Aorta (tissue), 5 donors: ENCODE results near the gene GMPR. TPM values are rescaled to one million over a fixed set of nuclear protein-coding genes. Genes with fewer than 3 reads are reported as not detected.

ENCODE experiments used
- ATAC-seq: fragments of 200-7000 bp; cut with Tn5 transposase; one replicate; pipeline ENCODE4 v1.9.1; 2022; ENCODE audit warnings: moderate library complexity; ENCODE audit not compliant: low FRiP score
- DNase-seq, 2 donors: peaks; one replicate each; pipeline ENCODE4 v3.0.0-alpha.2; 2020
- H3K27ac ChIP-seq, 2 donors: one replicate each; pipeline ENCODE4 v1.5.1; 2013; ENCODE audit warnings: low read length in 2 of 2, mild to moderate bottlenecking in 2 of 2, moderate library complexity in 2 of 2, control low read depth in 1 of 2, inconsistent platforms in 1 of 2, low read depth in 1 of 2
- H3K27me3 ChIP-seq, 2 donors: one replicate each; pipeline ENCODE4 v1.6.1; 2013; ENCODE audit warnings: control low read depth in 1 of 2, low read length in 1 of 2, mild to moderate bottlenecking in 1 of 2, moderate library complexity in 1 of 2; ENCODE audit not compliant: insufficient read depth in 2 of 2, control insufficient read depth in 1 of 2
- H3K36me3 ChIP-seq, 2 donors: one replicate each; pipeline ENCODE4 v1.6.1; 2013; ENCODE audit warnings: control low read depth in 1 of 2, low read length in 1 of 2, mild to moderate bottlenecking in 1 of 2; ENCODE audit not compliant: insufficient read depth in 2 of 2, control insufficient read depth in 1 of 2
- H3K4me1 ChIP-seq, 2 donors: one replicate each; pipeline ENCODE4 v1.6.1; 2013; ENCODE audit warnings: low read length in 2 of 2, control low read depth in 1 of 2, mild to moderate bottlenecking in 1 of 2, moderate library complexity in 1 of 2; ENCODE audit not compliant: insufficient read depth in 2 of 2, control insufficient read depth in 1 of 2
- H3K4me3 ChIP-seq, 2 donors: one replicate each; pipeline ENCODE4 v1.5.1; 2013; ENCODE audit warnings: low read length in 2 of 2, control low read depth in 1 of 2, mild to moderate bottlenecking in 1 of 2
- H3K9me3 ChIP-seq: one replicate; pipeline ENCODE4 v1.6.1; 2013; ENCODE audit warnings: mild to moderate bottlenecking, low read length; ENCODE audit not compliant: control insufficient read depth
- WGBS, 2 donors: extraction: QIAGEN DNeasy Blood & Tissue Kit; methylation state at CpG; one replicate each; pipeline ENCODE4 v1.1.7; 2013; 5-methylcytosine and 5-hydroxymethylcytosine counted together
- intact Hi-C, 2 donors: fragments of 100-400 bp; cut with DNase I; formaldehyde crosslinking; loops; one replicate each; pipeline versions ENCODE4 v1.14.2 to v1.15.0; 2022
- polyA plus RNA-seq, 2 donors: library from polyadenylated mRNA; stranded (reverse); fragments of 200-250 nt; gene quantifications; one replicate each; pipeline ENCODE4 v1.2.3, GENCODE V29; 2013
- total RNA-seq, 2 donors: library from RNA; stranded (reverse); fragmentation: NEBNext Ultra II Directional; extraction: Animal tissue kit (Norgen Biotek cat#: 25700); gene quantifications; one replicate each; pipeline ENCODE4 v1.2.1, GENCODE V29; 2021
- donor health status: healthy with polysubstance abuse.
- donor health status: Bipolar disorder and iron deficiency.
- donor health status: DM: no; HTN: no; CAD: no.
- donor health status: DM: no; HTN: no; CAD: no.
- donor health status: DM: yes; HTN: yes; CAD: no.

Gene GMPR
- total and polyA plus RNA-seq, 4 donors: 17.3 to 34.5 (median 28.5) TPM

DNA sequence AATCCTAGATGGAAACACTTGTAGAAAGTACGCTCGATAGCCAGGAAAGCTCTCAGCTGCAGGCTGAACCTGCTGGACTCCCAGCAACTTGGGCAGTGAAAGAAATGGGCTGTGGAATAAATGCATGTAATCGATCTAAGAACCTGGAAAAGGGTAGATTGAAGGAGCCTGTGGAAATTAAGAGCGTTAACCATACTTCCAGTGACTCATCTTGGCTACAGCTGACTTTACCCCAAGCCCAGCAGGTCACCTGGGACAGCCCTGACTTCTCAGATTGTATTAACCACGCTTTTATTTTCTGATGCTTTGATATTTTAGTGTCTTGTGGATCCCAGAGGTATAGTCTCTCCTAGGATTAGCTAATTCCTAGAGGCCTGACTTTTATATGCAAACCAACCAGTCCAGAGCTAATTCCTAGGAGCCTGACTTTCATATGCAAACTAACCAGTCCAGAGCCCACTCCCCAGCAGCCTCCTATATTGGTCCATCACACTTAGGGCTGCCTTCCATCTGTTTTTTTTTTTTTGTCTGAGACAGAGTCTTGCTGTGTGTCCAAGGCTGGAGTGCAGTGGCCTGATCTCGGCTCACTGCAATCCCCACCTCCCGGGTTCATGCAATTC, 86.3 kb downstream of the GMPR start:
- no peak for ATAC-seq
- no peaks in the 10 kb centered on the region for H3K9me3 ChIP-seq
- no peak overlapping the region for H3K4me3 ChIP-seq
- 79 to 83% methylated on average over 7 of the region's 7 CpGs for WGBS, 2 donors
- H3K27ac ChIP-seq: no peak overlapping the region
- H3K27me3 ChIP-seq: no peaks in the 10 kb centered on the region
- peaks cover 0 to 7% of the 10 kb centered on the region in 2 donors for H3K4me1 ChIP-seq
- H3K36me3 ChIP-seq: peaks cover 0 to 2% of the 10 kb centered on the region in 2 donors
- no peak for DNase-seq
- intact Hi-C loops: loop anchor here in 1 of 2 donors (5.0 kb wide), 1 partner anchor 87 kb away; the partner anchor contains the start of gene GMPR

DNA sequence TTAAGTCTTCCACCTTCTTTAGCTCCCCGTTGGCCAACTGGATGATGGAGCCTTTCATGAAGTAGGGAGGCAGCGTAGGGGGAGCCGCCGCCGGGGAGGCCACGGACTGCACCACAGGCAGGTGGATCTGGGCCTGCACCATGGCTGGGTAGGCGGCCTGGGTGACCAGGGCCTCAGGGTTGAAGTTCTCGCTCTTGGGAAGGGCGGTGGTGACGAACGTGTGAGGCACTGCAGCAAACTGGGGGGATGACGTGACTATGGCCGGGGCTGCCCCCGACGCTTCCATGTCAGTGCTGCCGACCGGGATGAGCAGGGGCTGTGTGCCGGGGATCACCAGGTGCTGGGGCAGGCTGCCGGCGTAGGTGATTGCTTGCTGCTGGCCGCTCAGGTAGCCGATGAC, 88.1 kb downstream of the GMPR start:
- 95 to 96% methylated on average over 22 of the region's 22 CpGs for WGBS, 2 donors
- no peaks in the 10 kb centered on the region for H3K9me3 ChIP-seq
- ATAC-seq (no peak), DNase-seq (no peak)
- H3K27me3 ChIP-seq: no peaks in the 10 kb centered on the region
- H3K4me1 ChIP-seq: peaks cover 0 to 1% of the 10 kb centered on the region in 2 donors
- intact Hi-C loops: no loop called here
- no peak overlapping the region for H3K27ac ChIP-seq
- peaks cover 0 to 2% of the 10 kb centered on the region in 2 donors for H3K36me3 ChIP-seq
- no peak overlapping the region for H3K4me3 ChIP-seq

DNA sequence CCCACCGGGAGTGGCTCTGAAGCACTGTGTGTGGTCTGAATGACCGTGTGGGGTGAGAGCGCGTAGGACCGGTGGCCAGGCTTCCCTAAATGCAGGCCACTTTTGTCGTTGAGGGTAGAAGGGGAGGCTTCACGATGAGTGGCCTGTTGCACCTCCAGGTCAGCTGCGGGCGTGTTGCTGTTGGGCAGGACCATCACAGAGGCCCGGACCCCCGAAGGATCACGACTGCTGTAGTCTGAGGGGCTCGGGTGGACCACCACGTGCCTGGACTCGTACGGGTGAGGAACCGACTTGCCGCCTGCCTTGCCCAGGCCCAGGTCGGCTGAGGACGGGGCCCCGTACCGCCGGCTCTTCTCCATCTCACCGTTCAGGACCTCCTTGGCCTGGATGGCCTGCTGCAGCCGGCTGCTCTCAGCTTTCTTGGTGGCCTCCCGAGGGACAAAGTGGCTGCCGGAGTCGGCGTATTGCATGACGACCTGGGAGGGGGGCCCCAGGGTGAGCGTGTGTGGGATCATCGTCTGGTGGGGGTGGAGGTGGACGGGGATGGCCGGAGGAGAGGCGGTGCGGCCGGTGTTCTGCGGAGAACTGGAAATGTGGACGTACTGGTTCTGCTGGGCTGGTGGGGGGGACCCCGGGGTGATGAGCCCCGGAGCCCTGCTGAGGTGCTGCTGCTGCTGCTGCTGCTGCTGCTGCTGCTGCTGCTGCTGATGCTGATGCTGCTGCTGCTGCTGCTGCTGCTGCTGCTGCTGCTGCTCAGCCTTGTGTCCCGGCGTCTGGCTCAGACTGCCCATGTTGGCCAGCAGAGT, 88.8 kb downstream of the GMPR start:
- Histone ChIP-seq H3K4me1 (no peaks in the 10 kb centered on the region), H3K9me3 (no peaks in the 10 kb centered on the region), H3K36me3 (peaks cover 0 to 2% of the 10 kb centered on the region in 2 donors), H3K27ac (no peak overlapping the region), H3K27me3 (no peaks in the 10 kb centered on the region), H3K4me3 (no peak overlapping the region)
- ATAC-seq (no peak), DNase-seq (no peak)
- 93 to 95% methylated on average over 43 of the region's 43 CpGs for WGBS, 2 donors
- intact Hi-C loops: no loop called here

DNA sequence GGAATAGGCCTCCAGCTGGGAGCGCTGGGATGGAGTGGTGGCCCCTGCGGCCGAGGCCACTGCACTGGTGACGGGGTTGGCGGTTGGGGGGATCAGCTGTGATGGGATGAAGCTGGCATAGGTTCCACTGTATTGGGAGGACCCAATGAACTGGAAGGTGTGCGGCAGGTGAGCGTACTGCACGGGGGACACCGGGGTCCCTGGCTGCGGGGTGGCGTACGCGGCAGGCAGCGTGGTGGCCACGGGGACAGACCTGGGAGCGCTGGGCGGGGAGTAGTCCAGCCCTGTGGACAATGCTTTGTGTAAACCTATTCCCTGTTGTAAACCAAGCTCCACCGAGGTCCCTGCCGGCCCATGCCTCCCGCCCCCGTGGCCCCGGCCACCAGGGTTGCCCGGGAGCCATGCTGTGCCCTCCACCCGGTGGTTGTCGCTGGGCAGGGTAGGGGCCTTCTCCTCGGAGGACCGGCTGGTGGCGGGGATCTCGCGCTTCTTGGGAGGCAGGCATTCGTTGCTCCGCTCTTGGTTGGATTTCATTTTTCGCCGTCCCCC, 89.5 kb downstream of the GMPR start:
- Histone ChIP-seq H3K36me3 (peaks cover 0 to 2% of the 10 kb centered on the region in 2 donors), H3K9me3 (no peaks in the 10 kb centered on the region), H3K4me1 (no peaks in the 10 kb centered on the region), H3K27me3 (no peaks in the 10 kb centered on the region), H3K27ac (no peak overlapping the region), H3K4me3 (no peak overlapping the region)
- ATAC-seq (no peak), DNase-seq (no peak)
- 96% methylated on average over 34 of the region's 34 CpGs for WGBS, 2 donors
- intact Hi-C loops: no loop called here

- Histone ChIP-seq H3K4me3 (no peak overlapping the region), H3K9me3 (no peaks in the 10 kb centered on the region), H3K4me1 (no peaks in the 10 kb centered on the region), H3K27me3 (no peaks in the 10 kb centered on the region), H3K27ac (no peak overlapping the region), H3K36me3 (peaks cover 0 to 2% of the 10 kb centered on the region in 2 donors)
- DNase-seq (no peak), ATAC-seq (no peak)
- intact Hi-C loops: no loop called here
- 19 to 20% methylated on average over 6 of the region's 6 CpGs for WGBS, 2 donors
Observed at GRCh38 chr6:16329233-16329632, 90.8 kb downstream of the GMPR start.

- H3K27ac ChIP-seq: no peak overlapping the region
- H3K9me3 ChIP-seq: no peaks in the 10 kb centered on the region
- ATAC-seq (peak; percentile 84), DNase-seq (peak; percentile 81 to 93)
- WGBS, 2 donors: 28 to 30% methylated on average over 11 of the region's 11 CpGs
- no peak overlapping the region for H3K4me3 ChIP-seq
- no peaks in the 10 kb centered on the region for H3K4me1 ChIP-seq
- H3K36me3 ChIP-seq: peaks cover 0 to 2% of the 10 kb centered on the region in 2 donors
- no peaks in the 10 kb centered on the region for H3K27me3 ChIP-seq
- intact Hi-C loops: loop anchor here (2.0 to 10.0 kb wide), 8 partner anchors 45 to 633 kb away; partner anchors contain the start of gene ATXN1 (in 1 of the 2)
Observed at GRCh38 chr6:16331384-16332174, 93.2 kb downstream of the GMPR start.

- Histone ChIP-seq H3K4me3 (no peak overlapping the region), H3K9me3 (no peaks in the 10 kb centered on the region), H3K27me3 (no peaks in the 10 kb centered on the region), H3K4me1 (no peaks in the 10 kb centered on the region), H3K36me3 (no peaks in the 10 kb centered on the region), H3K27ac (no peak overlapping the region)
- intact Hi-C loops: loop anchor here (2.0 to 10.0 kb wide), 7 partner anchors 75 to 633 kb away; partner anchors contain the start of gene ATXN1 (in 1 of the 2)
- ATAC-seq (peak; percentile 89), DNase-seq (peak; percentile 77 to 85)
- 5 to 6% methylated on average over 7 of the region's 7 CpGs for WGBS, 2 donors
Observed at GRCh38 chr6:16332175-16332542, 93.8 kb downstream of the GMPR start.

- no peak overlapping the region for H3K27ac ChIP-seq
- no peaks in the 10 kb centered on the region for H3K4me1 ChIP-seq
- no peaks in the 10 kb centered on the region for H3K27me3 ChIP-seq
- no peaks in the 10 kb centered on the region for H3K36me3 ChIP-seq
- DNase-seq: no peak
- 31 to 44% methylated on average over 3 of the region's 3 CpGs for WGBS, 2 donors
- intact Hi-C loops: loop anchor here (2.0 to 10.0 kb wide), 7 partner anchors 74 to 631 kb away; partner anchors contain the start of gene ATXN1 (in 1 of the 2)
- H3K4me3 ChIP-seq: no peak overlapping the region
- ATAC-seq: no peak
- H3K9me3 ChIP-seq: no peaks in the 10 kb centered on the region
Observed at GRCh38 chr6:16333580-16333979, 95.2 kb downstream of the GMPR start.
